WI38 (cell line): ENCODE results near the gene FAF1.
A peak's percentile ranks its signal among the peaks of the same experiment; 100 is the strongest.
"Not testable (repeated sequence)": the region's sequence is repeated elsewhere in the genome, so short reads cannot be mapped to it uniquely, and the experiment has no call there.

ENCODE experiments used
- H3K4me3 ChIP-seq: 2 replicates; pipeline ENCODE4 v1.5.1; 2011; ENCODE audit warnings: low read depth, mild to moderate bottlenecking, control low read depth, low read length
- CTCF ChIP-seq: IDR thresholded peaks from 2 replicates; pipeline ENCODE4 v1.5.1; 2012; ENCODE audit warnings: low read depth, mild to moderate bottlenecking, control low read depth, low read length

The FAF1 gene

GRCh38 chr1:50750021-50750619 is 209.9 kb downstream of the FAF1 start:
- TF ChIP-seq CTCF = peak; percentile 35; the same call in 1 of the 2 replicates
- no peak overlapping the region for H3K4me3 ChIP-seq

GRCh38 chr1:50747394-50747793 is 212.7 kb downstream of the FAF1 start:
- no peak overlapping the region for H3K4me3 ChIP-seq
- TF ChIP-seq CTCF = no peak

GRCh38 chr1:50742523-50742922 is 217.5 kb downstream of the FAF1 start:
- no peak overlapping the region for H3K4me3 ChIP-seq
- no peak for TF ChIP-seq CTCF

GRCh38 chr1:50739125-50739524 is 220.9 kb downstream of the FAF1 start:
- TF ChIP-seq CTCF = no peak
- H3K4me3 ChIP-seq = no peak overlapping the region

- TF ChIP-seq CTCF = no peak; the same call in 1 of the 2 replicates
- H3K4me3 ChIP-seq = no peak overlapping the region
Measured at GRCh38 chr1:50735443-50735842, 224.6 kb downstream of the FAF1 start.

GRCh38 chr1:50727578-50727977 is 232.5 kb downstream of the FAF1 start:
- H3K4me3 ChIP-seq = not testable (repeated sequence)

- H3K4me3 ChIP-seq = no peak overlapping the region
- no peak for TF ChIP-seq CTCF
Measured at GRCh38 chr1:50724626-50725286, 235.3 kb downstream of the FAF1 start.

- H3K4me3 ChIP-seq = no peak overlapping the region
- TF ChIP-seq CTCF = no peak
Measured at GRCh38 chr1:50720457-50721053, 239.5 kb downstream of the FAF1 start.
